HPDE6-E6E7 (cell line): Measurements from ENCODE around the gene CLCNKA.
A peak's percentile ranks its signal among the peaks of the same experiment; 100 is the strongest.
"Not testable (repeated sequence)": the region's sequence is repeated elsewhere in the genome, so short reads cannot be mapped to it uniquely, and the experiment has no call there.

ENCODE experiments used
- DNase-seq: peaks from one replicate; pipeline ENCODE4 v3.0.0; 2011; ENCODE audit warnings: missing footprints; ENCODE audit errors: extremely low spot score

Gene CLCNKA

GRCh38 chr1:15997637-15998280, 24.1 kb upstream of the CLCNKA start:
- DNase-seq = no peak

DNA sequence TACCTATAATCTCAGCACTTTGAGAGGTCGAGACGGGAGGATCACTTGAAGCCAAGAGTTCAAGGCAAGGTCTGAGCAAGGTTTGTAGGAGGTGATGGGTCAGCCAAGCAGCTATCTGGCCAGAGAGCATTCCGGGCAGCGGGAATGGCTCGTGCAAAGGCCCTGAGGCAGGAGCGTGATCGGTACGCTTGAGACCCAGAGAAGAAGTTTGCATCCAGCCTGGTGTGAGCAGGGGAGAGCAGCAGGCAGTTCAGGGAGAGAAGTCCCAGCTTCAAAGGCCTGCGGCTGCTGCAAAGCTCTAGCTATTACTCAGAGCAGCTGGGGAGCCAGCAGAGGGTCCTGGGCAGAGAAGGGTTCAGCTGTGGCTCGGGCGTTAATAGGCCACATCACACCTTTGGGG, 22.9 kb upstream of the CLCNKA start:
- DNase-seq = no peak

DNA sequence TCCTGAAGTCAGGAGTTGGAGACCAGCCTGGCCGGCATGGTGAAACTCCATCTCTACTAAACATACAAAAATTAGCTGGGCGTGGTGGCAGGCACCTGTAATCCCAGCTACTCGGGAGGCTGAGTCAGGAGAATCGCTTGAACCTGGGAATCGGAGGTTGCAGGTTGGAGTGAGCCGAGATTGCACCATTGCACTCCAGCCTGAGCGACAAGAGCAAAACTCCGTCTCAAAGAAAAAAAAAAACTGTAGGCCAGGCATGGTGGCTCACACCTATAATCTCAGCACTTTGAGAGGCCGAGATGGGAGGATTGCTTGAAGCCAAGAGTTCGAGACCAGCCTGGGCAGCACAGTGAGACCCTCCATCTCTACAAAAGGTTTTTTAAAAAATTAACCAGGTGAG, 20.6 kb upstream of the CLCNKA start:
- DNase-seq = not testable (repeated sequence)

- no peak for DNase-seq
Observed at GRCh38 chr1:16005597-16005996, 16.2 kb upstream of the CLCNKA start.

DNA sequence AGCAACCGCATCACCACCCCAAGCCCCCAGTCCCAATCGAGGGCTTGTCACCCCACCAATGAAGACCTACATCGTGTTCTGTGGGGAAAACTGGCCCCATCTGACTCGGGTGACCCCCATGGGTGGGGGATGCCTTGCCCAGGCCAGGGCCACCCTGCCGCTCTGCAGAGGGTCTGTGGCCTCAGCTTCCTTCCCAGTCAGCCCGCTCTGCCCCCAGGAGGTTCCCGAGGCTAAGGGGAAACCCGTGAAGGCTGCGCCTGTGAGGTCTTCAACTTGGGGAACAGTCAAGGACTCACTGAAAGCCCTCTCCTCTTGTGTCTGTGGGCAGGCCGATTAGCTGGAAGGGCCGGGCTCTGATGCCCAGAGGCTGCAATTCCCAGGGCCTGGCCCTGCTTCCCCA, 15.8 kb upstream of the CLCNKA start:
- no peak for DNase-seq

GRCh38 chr1:16006552-16007485, 15.0 kb upstream of the CLCNKA start:
- peak; percentile 83 for DNase-seq

DNA sequence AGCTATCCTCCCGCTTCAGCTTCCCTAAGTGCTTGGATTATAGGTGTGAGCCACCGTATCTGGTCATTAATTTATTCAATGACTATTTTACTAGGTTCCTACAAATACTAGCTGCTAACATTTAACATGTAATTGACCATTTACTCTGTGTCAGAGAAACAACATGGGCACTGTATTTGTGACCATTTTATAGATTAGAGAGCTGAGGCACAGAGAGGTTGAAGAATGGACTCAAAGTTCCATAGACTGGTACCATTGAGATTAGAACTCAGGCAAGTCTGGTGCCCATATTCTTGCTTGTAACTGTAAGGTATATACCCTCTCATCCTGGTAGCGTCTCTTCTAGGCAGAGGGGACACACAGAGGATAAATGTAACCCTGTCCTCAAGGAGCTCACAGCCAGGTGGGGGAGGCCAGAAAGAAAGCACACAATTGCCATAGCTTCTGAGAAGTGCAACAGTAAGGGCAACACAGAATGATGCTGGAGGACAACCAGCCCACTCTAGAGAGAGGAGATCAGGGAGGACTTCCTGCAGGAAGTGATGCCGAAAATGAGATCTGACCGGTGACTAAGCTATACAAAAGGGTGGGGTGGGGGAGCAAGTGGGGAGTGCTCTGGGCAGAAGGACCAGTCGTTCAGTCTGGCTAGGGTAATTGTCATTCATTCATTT, 14.0 kb upstream of the CLCNKA start:
- DNase-seq = no peak

GRCh38 chr1:16009030-16009460, 12.8 kb upstream of the CLCNKA start:
- peak; percentile 65 for DNase-seq

- no peak for DNase-seq
Observed at GRCh38 chr1:16009678-16010077, 12.2 kb upstream of the CLCNKA start.

- no peak for DNase-seq
Observed at GRCh38 chr1:16010837-16011236, 11.0 kb upstream of the CLCNKA start.

DNA sequence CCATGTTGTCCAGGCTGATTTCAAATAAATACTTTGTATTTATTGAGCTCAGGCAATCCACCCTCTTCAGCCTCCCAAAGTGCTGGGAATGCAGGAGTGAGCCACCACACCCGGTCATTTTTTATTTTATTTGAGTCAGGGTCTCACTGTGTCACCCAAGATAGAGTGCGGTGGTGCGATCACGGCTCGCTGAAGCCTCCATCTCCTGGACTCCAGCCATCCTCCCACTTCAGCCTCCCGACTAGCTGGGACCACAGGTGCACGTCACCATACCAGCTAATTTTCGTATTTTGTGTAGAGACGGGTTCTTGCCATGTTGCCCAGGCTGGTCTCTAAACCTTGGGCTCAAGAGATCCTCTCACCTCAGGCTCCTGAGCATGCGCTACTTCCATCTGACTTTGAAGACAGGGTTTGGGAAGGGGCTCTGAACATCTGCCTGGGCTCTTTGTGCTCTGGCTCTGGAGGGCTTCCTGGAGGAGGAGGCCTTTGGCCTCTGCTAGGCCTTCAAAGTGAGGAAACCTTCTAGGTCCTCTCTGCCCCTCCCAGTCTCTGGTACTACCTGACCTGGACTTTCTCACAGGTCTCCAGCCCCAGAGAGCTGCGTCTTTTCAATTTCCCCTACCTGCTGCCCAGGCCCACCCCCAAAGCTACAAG, 9.8 kb upstream of the CLCNKA start:
- DNase-seq = no peak

- DNase-seq = no peak
Observed at GRCh38 chr1:16012590-16013219, 9.1 kb upstream of the CLCNKA start.

GRCh38 chr1:16013220-16013907, 8.5 kb upstream of the CLCNKA start:
- DNase-seq = peak; percentile 65

DNA sequence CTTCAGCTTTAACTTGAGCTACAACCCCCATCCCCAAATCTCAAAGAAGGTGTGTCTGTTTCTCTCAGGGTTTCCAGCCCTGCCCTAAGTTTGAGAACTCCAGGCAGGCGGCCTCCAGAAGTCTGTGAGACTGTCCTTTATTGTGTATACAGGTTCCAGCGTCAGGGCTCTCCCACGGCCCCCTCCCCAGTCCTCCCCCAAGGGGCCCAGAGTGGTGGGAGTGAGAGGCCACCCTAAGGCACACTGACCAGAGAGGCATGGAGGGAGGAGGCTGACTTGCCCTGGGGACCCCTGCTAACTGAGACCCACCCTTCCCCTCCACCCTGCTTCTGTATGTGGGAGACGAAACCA, 8.0 kb upstream of the CLCNKA start:
- no peak for DNase-seq

GRCh38 chr1:16014509-16015482, 7.0 kb upstream of the CLCNKA start:
- no peak for DNase-seq

DNA sequence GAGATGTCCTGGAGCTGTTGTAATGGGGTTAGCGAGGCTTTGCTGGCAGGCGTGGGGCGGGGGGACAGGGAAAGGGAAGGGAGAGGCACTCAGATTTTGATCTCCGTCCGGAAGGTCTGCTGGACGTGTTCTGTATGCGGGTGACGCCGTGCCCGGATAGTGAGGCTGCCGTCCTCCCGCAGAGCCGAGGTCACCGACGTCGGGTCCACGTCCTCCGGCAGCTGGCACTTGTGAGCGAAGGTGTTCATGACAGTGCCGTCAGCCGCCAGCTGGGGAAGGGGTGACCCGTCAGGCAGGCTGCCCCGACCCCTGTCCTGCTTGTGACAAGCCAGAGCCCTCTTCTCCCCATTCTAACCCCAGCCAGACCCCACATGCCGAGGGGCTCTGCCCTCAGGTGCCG, 6.3 kb upstream of the CLCNKA start:
- no peak for DNase-seq

GRCh38 chr1:16015960-16016901, 5.6 kb upstream of the CLCNKA start:
- DNase-seq = no peak

DNA sequence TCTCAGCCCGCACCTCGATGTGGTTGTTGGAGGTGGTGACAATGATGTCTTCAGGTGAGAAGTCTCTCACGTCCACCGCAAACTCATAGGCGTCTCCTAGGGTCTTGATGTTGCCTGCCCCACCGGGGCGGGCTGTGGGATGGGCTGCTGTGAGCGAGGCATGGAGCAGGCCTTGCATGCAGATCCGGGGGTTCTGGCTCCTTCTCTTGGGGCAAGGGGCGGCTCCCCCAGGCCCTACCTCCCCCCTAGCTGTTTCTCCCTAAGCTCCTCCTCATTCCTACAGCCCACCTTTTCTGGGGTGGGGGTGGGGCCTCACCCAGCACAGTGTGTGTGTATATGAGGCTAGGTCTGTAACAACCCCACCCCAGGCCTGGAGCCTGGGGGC, 4.8 kb upstream of the CLCNKA start:
- DNase-seq = no peak
